Activated B cell treated with CpG ODN at 0.5 μM for 24 hours (primary cell): Measurements from ENCODE around the gene GPR155. TPM values are rescaled to one million over a fixed set of nuclear protein-coding genes. Genes with fewer than 3 reads are reported as not detected.

Source experiments
- ATAC-seq: fragments of 200-7000 bp; cut with Tn5 transposase; one replicate; pipeline ENCODE4 v1.10.0; 2021; ENCODE audit warnings: low read depth, mild to moderate bottlenecking, moderate library complexity
- CTCF ChIA-PET: fragments of 350-600 bp; sonication (Branson Sonifier 250); formaldehyde crosslinking; loops from one replicate; lab custom pipeline; 2021; ENCODE audit warnings: antibody characterized with exemption; lab: Charles Lee
- POLR2A ChIA-PET: fragments of 350-600 bp; sonication (Branson Sonifier 250); formaldehyde crosslinking; loops from one replicate; lab custom pipeline; 2021; ENCODE audit warnings: antibody characterized with exemption; lab: Charles Lee
- DNase-seq: peaks from one replicate; pipeline ENCODE4 v3.0.0; 2022
- H3K27ac Mint-ChIP-seq: one replicate; pipeline ENCODE4 v1.8.0; 2020; ENCODE audit warnings: mixed read lengths
- H3K27me3 Mint-ChIP-seq: one replicate; pipeline ENCODE4 v1.8.0; 2021; ENCODE audit warnings: mixed read lengths
- H3K36me3 Mint-ChIP-seq: one replicate; pipeline ENCODE4 v1.8.0; 2021; ENCODE audit warnings: low read depth, mixed read lengths
- H3K4me1 Mint-ChIP-seq: one replicate; pipeline ENCODE4 v1.8.0; 2021; ENCODE audit warnings: mixed read lengths
- H3K4me3 Mint-ChIP-seq: one replicate; pipeline ENCODE4 v1.8.0; 2020; ENCODE audit warnings: mild to moderate bottlenecking, mixed read lengths
- H3K9me3 Mint-ChIP-seq: one replicate; pipeline ENCODE4 v1.8.0; 2020; ENCODE audit warnings: mixed read lengths
- CTCF ChIP-seq: fragments of 200-600 bp; IDR thresholded peaks from one replicate; pipeline ENCODE4 v1.8.0; 2022; ENCODE audit warnings: antibody characterized with exemption, mild to moderate bottlenecking
- intact Hi-C: fragments of 100-400 bp; cut with micrococcal nuclease; formaldehyde crosslinking; loops from one replicate; pipeline ENCODE4 v1.15.1; 2024
- total RNA-seq: library from RNA; stranded (reverse); gene quantifications from 2 replicates; pipeline ENCODE4 v1.2.3, GENCODE V29; 2022

Gene GPR155
- total RNA-seq, 1 donor from 2014 or later: 2.8 TPM

DNA sequence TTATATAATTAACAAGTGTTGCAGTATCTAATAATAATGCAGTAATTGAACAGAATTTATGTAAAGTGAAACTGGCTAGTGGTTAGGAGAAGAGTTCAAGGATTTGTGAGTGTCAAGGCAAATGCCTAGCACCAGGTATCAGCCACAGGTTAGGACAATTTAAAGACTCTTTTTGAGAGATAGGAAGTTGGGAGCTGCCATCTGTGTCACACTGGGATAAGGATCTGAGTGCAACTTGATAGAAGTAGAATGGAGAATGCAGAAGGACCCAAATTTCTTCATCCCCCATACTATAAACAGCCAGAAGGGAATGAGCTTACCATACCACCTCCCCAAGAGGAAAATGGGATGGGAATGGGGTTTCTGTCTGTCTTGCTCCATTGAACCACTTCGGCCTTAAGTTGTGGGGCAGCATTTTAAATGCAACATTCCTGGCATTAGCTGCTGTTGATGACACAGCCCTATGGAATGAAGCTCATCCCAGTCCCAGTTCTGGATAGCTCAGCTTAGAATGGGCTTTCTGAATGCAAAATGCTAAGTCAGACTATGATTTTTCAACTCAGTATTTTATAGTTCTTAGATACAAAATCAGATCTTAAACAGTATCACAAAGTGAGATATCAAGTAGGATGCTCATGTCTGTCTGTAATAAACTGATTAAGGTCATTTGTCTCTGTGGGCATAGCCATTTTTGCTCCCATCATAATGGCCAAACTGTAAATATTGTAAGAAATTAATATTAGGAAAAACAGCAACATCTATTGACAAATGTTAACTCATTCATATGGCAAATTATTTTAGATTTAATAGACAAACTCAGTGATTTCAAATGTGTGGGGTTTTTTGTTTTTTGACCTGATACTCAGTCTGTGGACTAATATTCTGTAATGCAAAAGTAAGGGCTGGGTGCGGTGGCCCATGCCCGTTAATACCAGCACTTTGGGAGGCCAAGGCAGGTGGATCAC is 44.0 kb downstream of the GPR155 start:
- no peak for TF ChIP-seq CTCF
- ATAC-seq (no peak), DNase-seq (no peak)
- CTCF ChIA-PET: interaction anchor here (0.7 kb wide), 1 partner anchor 96 kb away, joined by 3 read pairs; no protein-coding TSS in a partner anchor
- H3K27ac Mint-ChIP-seq: no peak overlapping the region
- H3K36me3 Mint-ChIP-seq: peaks cover 9% of the 10 kb centered on the region
- no peaks in the 10 kb centered on the region for H3K27me3 Mint-ChIP-seq
- H3K4me1 Mint-ChIP-seq: no peaks in the 10 kb centered on the region
- no peak overlapping the region for H3K4me3 Mint-ChIP-seq
- intact Hi-C loops: no loop called here
- POLR2A ChIA-PET: interaction anchor here (0.6 kb wide), 1 partner anchor 259 kb away, joined by 10 read pairs; no protein-coding TSS in a partner anchor
- no peaks in the 10 kb centered on the region for H3K9me3 Mint-ChIP-seq

- no peak for TF ChIP-seq CTCF
- intact Hi-C loops: no loop called here
- Mint-ChIP-seq H3K4me1 (no peaks in the 10 kb centered on the region), H3K27me3 (no peaks in the 10 kb centered on the region), H3K4me3 (no peak overlapping the region), H3K9me3 (no peaks in the 10 kb centered on the region), H3K36me3 (peaks cover 11% of the 10 kb centered on the region), H3K27ac (no peak overlapping the region)
- no peak for ATAC-seq
- POLR2A ChIA-PET: no interaction called here
- no peak for DNase-seq
- CTCF ChIA-PET: interaction anchor here (1.3 kb wide), 1 partner anchor 23 kb away, joined by 3 read pairs; no protein-coding TSS in a partner anchor
Observed at GRCh38 chr2:174439950-174440349, 46.9 kb downstream of the GPR155 start.

DNA sequence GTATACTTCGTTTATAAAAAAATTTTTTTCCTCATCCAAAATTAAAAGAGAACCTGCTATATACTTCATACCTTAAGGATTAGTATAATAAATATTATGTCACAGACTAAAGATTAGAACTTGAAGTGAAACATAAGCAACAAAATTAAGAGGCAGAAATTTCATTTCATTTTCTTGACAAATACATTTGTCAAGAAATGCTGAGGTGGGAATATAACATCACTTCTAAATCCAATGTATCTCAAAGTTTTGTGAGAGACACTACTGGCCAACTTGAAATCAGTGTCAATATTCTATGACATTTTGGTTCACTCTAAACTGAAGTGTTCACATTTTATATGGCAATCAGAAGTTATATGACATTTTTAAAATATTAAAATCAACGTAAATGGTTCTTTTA is 47.5 kb downstream of the GPR155 start:
- no peaks in the 10 kb centered on the region for H3K27me3 Mint-ChIP-seq
- H3K36me3 Mint-ChIP-seq: peaks cover 7% of the 10 kb centered on the region
- CTCF ChIA-PET: no interaction called here
- DNase-seq: no peak
- H3K9me3 Mint-ChIP-seq: no peaks in the 10 kb centered on the region
- no peak for TF ChIP-seq CTCF
- H3K27ac Mint-ChIP-seq: no peak overlapping the region
- intact Hi-C loops: no loop called here
- POLR2A ChIA-PET: no interaction called here
- no peak for ATAC-seq
- H3K4me3 Mint-ChIP-seq: no peak overlapping the region
- H3K4me1 Mint-ChIP-seq: no peaks in the 10 kb centered on the region

DNA sequence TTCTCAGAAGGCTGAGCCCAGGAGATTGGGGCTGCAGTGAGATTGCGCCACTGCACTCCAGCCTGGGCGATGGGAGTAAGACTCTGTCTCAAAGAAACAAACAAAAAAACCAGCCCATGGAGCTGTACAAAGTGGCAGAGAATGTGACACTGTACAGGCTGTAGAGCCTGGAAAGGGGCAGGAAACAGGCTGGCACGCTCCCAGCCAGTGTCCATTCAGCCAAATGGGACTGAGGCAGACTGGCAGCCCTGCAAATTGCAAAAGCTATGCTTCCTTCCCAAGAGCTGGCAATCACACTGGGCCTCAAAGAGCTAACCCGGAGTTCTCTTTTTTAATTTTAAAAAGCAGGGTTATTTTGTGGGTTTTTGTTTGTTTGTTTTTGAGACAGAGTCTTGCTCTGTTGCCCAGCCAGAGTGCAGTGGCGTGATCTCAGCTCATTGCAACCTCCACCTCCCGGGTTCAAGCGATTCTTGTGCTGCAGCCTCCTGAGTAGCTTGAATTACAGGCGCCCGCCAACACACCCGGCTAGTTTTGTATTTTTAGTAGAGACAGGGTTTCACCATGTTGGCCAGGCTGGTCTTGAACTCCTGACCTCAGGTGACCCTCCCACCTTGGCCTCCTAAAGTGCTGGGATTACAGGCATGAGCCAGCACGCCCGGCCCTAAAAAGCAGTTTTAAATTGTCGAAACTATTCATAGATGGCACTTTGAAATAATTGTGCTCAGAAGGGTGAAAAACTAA is 48.5 kb downstream of the GPR155 start:
- POLR2A ChIA-PET: no interaction called here
- Mint-ChIP-seq H3K27me3 (no peaks in the 10 kb centered on the region), H3K4me1 (no peaks in the 10 kb centered on the region), H3K4me3 (no peak overlapping the region), H3K9me3 (no peaks in the 10 kb centered on the region), H3K27ac (no peak overlapping the region), H3K36me3 (peaks cover 7% of the 10 kb centered on the region)
- intact Hi-C loops: no loop called here
- no peak for TF ChIP-seq CTCF
- DNase-seq: no peak
- CTCF ChIA-PET: no interaction called here
- ATAC-seq: no peak

GRCh38 chr2:174436351-174436750 is 50.5 kb downstream of the GPR155 start:
- intact Hi-C loops: no loop called here
- H3K4me1 Mint-ChIP-seq: no peaks in the 10 kb centered on the region
- no peak overlapping the region for H3K27ac Mint-ChIP-seq
- ChIA-PET CTCF (no interaction called here), POLR2A (no interaction called here)
- peaks cover 5% of the 10 kb centered on the region for H3K36me3 Mint-ChIP-seq
- no peaks in the 10 kb centered on the region for H3K9me3 Mint-ChIP-seq
- DNase-seq (no peak), ATAC-seq (no peak)
- no peak overlapping the region for H3K4me3 Mint-ChIP-seq
- H3K27me3 Mint-ChIP-seq: no peaks in the 10 kb centered on the region
- no peak for TF ChIP-seq CTCF
